AG04450 (cell line): ENCODE measurements around the gene SARDH. TPM values are rescaled to one million over a fixed set of nuclear protein-coding genes. Genes with fewer than 3 reads are reported as not detected.

Source experiments
- CTCF ChIA-PET: fragments of 300-600, 350-600 bp; formaldehyde crosslinking; extraction: SDS; loops from one replicate; lab custom pipeline; 2022; ENCODE audit warnings: antibody characterized with exemption, inconsistent platforms; lab: Charles Lee
- POLR2A ChIA-PET: fragments of 350-600 bp; formaldehyde crosslinking; extraction: SDS; loops from one replicate; lab custom pipeline; 2021; ENCODE audit warnings: antibody characterized with exemption, inconsistent platforms; lab: Yijun Ruan, JAX
- DNase-seq: peaks from one replicate; pipeline ENCODE4 v3.0.0-alpha.2; 2011; ENCODE audit warnings: low read depth, low spot score
- H3K27ac ChIP-seq: one replicate; pipeline ENCODE4 v1.5.1; 2012; ENCODE audit warnings: low read depth, low read length, control low read depth
- H3K27me3 ChIP-seq: one replicate; pipeline ENCODE4 v1.6.0; 2012; ENCODE audit warnings: low read length; ENCODE audit not compliant: control insufficient read depth, insufficient read depth
- H3K4me3 ChIP-seq: 2 replicates; pipeline ENCODE4 v1.5.1; 2011; ENCODE audit warnings: mild to moderate bottlenecking, low read depth, low read length, control low read depth
- H3K9me3 ChIP-seq: 2 replicates; pipeline ENCODE4 v1.5.1; 2012; ENCODE audit warnings: low read length; ENCODE audit not compliant: control insufficient read depth, insufficient read depth
- polyA plus RNA-seq: library from polyadenylated mRNA; depleted of rRNA; stranded (reverse); fragments of >200 nt; gene quantifications from 2 replicates; pipeline ENCODE4 v1.2.3, GENCODE V29; 2011
- TF ChIP-seq, protein P1 (sequence below): IDR thresholded peaks from 2 replicates; pipeline ENCODE4 v1.5.1; 2011; ENCODE audit warnings: low read depth, low read length, control low read depth, inconsistent platforms

The SARDH gene
- polyA plus RNA-seq, 1 experiment = 1.3 TPM

DNA sequence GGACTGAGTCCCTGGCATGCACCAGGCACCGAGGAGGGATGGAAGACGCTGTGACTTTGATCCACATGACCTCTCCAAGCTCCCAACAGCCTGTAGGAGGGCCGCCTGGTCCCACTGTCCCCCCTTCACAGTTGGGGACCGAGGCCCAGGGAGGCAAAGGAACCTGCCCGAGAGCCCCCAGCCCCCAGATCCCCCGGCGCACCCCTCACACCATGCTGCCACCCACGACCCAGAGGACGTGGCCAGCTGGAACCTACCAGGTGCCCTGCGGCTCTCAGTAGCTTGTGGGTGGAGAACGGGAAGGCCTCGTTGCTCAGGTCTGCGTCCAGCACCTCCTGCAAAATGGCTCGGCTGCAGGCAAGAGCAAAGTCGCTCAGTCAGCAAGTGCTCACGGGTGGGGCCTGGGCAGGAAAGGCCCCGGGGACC lies 53.2 kb downstream of the SARDH start:
- ChIA-PET CTCF (no interaction called here), POLR2A (no interaction called here)
- no peak for DNase-seq
- H3K4me3 ChIP-seq = no peak overlapping the region
- TF ChIP-seq, protein P1, sequence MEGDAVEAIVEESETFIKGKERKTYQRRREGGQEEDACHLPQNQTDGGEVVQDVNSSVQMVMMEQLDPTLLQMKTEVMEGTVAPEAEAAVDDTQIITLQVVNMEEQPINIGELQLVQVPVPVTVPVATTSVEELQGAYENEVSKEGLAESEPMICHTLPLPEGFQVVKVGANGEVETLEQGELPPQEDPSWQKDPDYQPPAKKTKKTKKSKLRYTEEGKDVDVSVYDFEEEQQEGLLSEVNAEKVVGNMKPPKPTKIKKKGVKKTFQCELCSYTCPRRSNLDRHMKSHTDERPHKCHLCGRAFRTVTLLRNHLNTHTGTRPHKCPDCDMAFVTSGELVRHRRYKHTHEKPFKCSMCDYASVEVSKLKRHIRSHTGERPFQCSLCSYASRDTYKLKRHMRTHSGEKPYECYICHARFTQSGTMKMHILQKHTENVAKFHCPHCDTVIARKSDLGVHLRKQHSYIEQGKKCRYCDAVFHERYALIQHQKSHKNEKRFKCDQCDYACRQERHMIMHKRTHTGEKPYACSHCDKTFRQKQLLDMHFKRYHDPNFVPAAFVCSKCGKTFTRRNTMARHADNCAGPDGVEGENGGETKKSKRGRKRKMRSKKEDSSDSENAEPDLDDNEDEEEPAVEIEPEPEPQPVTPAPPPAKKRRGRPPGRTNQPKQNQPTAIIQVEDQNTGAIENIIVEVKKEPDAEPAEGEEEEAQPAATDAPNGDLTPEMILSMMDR = no peak
- H3K27me3 ChIP-seq = peaks cover 2% of the 10 kb centered on the region
- no peaks in the 10 kb centered on the region; the same call in 1 of the 2 replicates for H3K9me3 ChIP-seq
- no peak overlapping the region for H3K27ac ChIP-seq

DNA sequence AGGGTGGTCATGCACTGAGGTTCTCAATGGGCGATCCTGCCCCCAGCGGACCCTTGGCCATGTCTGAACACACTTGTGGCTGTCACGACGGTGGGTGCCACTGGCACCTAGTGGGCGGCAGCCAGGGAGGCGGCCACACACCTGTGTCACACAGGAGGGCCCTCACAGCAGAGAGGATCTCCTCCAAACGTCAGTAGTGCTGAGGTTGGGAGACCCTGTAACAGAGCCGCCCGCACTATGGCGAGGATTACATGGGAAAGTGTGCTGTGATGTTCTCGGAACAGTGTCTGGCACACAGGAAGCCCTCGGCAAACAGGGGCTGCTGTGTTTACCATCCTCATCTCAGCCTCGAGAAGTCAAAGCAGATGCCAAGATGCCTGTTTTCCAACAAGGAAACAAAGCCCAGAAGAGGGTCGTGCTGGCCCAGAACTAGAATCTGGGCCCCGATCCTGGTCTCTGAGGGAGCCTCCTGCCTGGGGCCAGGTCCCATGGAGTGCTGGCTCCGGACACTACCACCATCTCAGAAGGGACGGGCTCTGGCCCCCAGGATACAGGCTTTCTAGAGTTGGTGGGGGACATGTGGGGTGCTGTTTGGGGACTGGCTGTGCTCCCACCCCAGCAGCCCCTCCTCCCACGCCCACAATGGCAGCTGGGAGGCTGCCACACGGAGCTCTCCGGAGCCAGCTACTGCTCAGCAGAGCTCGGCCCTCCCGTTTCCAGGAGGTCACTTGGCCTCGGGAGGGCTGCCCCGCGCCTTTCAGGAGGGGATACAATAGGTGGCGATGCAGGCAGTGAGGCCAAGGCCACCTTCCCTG lies 53.8 kb downstream of the SARDH start:
- Histone ChIP-seq H3K4me3 (no peak overlapping the region), H3K27me3 (peaks cover 7% of the 10 kb centered on the region), H3K9me3 (no peaks in the 10 kb centered on the region; the same call in 1 of the 2 replicates), H3K27ac (no peak overlapping the region)
- POLR2A ChIA-PET = no interaction called here
- CTCF ChIA-PET = no interaction called here
- TF ChIP-seq, protein P1 = no peak
- DNase-seq = no peak

DNA sequence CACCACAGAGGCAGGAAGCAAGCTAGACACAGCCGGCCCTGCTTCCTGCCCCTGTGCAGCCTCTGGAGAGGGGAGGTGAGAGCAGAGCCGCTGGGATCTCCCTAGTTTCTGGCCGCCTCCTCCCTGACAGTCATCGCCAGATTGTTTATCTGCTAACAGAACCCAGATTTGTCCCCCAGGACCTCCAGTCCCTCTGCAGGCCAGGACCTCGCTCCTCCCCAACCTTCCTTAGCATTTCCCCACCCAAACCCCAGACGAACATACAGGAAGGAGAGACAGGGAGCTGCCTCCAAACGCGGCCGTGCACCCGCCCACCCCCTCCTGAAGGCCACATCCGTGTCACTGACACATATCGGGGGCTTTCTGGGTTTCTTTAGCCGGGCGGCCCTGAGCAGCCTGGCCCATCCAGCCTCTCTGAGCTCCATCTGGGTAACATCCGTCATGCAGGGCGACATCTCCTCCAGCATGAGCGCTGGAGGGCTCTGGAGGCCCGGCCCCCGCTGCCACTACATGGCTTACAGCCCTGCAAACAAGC lies 54.5 kb downstream of the SARDH start:
- ChIA-PET CTCF (no interaction called here), POLR2A (no interaction called here)
- no peak for DNase-seq
- peaks cover 11% of the 10 kb centered on the region for H3K27me3 ChIP-seq
- TF ChIP-seq, protein P1 = no peak
- no peaks in the 10 kb centered on the region; the same call in 1 of the 2 replicates for H3K9me3 ChIP-seq
- no peak overlapping the region for H3K27ac ChIP-seq
- no peak overlapping the region for H3K4me3 ChIP-seq

DNA sequence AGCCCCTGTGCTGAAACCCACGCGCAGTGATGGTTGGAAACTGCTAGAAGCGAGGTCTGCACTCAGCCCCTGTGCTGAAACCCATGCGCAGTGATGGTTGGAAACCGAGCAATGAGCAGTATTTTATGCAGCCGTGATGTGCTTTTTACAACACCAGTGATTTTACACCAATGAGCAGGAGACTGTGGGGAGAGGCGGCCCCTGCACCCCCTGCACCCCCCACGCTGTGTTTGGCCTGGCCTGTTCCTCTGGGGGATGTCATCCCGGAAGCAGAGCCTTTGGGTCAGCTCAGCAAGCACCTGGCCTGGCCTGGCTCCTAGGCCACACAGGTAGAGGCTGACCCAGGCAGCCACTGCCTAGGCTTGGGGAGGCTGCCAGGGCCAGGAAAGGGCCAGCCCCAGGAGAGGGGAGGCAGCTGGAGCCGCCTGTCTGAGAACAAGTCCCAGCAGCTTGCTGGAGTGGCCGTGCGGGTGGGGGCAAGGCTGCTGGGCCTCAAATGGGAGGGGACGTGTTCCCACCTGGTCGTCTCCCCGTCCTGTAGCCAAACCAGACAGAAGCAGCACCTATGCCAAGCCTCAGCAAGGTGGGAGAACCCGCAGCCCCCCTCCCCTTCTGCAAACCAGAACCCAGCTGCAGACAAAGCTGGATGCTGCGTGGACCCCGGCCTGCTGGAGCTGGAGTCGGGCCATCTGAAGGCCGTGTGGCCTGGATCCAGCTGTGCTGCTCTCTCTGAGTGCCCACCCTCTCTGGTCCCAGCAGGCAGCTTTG lies 55.1 kb downstream of the SARDH start:
- Histone ChIP-seq H3K27me3 (peaks cover 11% of the 10 kb centered on the region), H3K9me3 (no peaks in the 10 kb centered on the region; the same call in 1 of the 2 replicates), H3K4me3 (no peak overlapping the region), H3K27ac (no peak overlapping the region)
- ChIA-PET POLR2A (no interaction called here), CTCF (no interaction called here)
- TF ChIP-seq, protein P1 = no peak
- DNase-seq = no peak
